Endodermal cell (in vitro differentiated cells): ENCODE data around the gene SEMA5A. TPM values are rescaled to one million over a fixed set of nuclear protein-coding genes. Genes with fewer than 3 reads are reported as not detected.

Source experiments
- DNase-seq: peaks from one replicate; pipeline ENCODE4 v3.0.0-alpha.2; 2017
- H3K27ac ChIP-seq: 2 replicates; pipeline ENCODE4 v1.5.1; 2013; ENCODE audit warnings: mild to moderate bottlenecking, low read depth, low read length, moderate library complexity
- H3K27me3 ChIP-seq: 2 replicates; pipeline ENCODE4 v1.6.1; 2013; ENCODE audit warnings: mild to moderate bottlenecking, low read length, moderate library complexity; ENCODE audit not compliant: insufficient read depth, control insufficient read depth, poor library complexity, severe bottlenecking
- H3K36me3 ChIP-seq: 2 replicates; pipeline ENCODE4 v1.7.0; 2013; ENCODE audit warnings: mild to moderate bottlenecking, low read length, moderate library complexity; ENCODE audit not compliant: control insufficient read depth, insufficient read depth
- H3K4me1 ChIP-seq: one replicate; pipeline ENCODE4 v1.7.0; 2013; ENCODE audit warnings: low read length; ENCODE audit not compliant: control insufficient read depth, insufficient read depth
- H3K4me3 ChIP-seq: 2 replicates; pipeline ENCODE4 v1.5.1; 2013; ENCODE audit warnings: mild to moderate bottlenecking, low read length, moderate library complexity
- H3K9ac ChIP-seq: 2 replicates; pipeline ENCODE4 v1.6.1; 2013; ENCODE audit warnings: mild to moderate bottlenecking, low read length, moderate library complexity; ENCODE audit not compliant: poor library complexity, severe bottlenecking; ENCODE audit errors: extremely low read depth
- H3K9me3 ChIP-seq: 2 replicates; pipeline ENCODE4 v1.6.1; 2013; ENCODE audit warnings: mild to moderate bottlenecking, low read length, moderate library complexity; ENCODE audit not compliant: control insufficient read depth
- H3K27ac Mint-ChIP-seq: 2 replicates; pipeline ENCODE4 v1.8.0; 2020; ENCODE audit warnings: mixed read lengths
- H3K27me3 Mint-ChIP-seq: 2 replicates; pipeline ENCODE4 v1.8.0; 2021; ENCODE audit warnings: mild to moderate bottlenecking, mixed read lengths; ENCODE audit not compliant: insufficient read depth
- H3K36me3 Mint-ChIP-seq: 2 replicates; pipeline ENCODE4 v1.8.0; 2020; ENCODE audit warnings: low read depth, mixed read lengths
- H3K4me1 Mint-ChIP-seq: 2 replicates; pipeline ENCODE4 v1.8.0; 2020; ENCODE audit warnings: mixed read lengths
- H3K4me3 Mint-ChIP-seq: 2 replicates; pipeline ENCODE4 v1.8.0; 2020; ENCODE audit warnings: mild to moderate bottlenecking, moderate library complexity, mixed read lengths
- H3K9me3 Mint-ChIP-seq: 2 replicates; pipeline ENCODE4 v1.8.0; 2020; ENCODE audit warnings: mild to moderate bottlenecking, mixed read lengths
- CTCF ChIP-seq: fragments of 200-600 bp; sonication (generic); conservative IDR thresholded peaks from 2 replicates; pipeline ENCODE4 v1.5.0; 2021; ENCODE audit warnings: antibody characterized with exemption, mild to moderate bottlenecking
- WGBS, 2 experiments: methylation state at CpG; one replicate each; pipeline versions ENCODE4 v1.1.5 to v1.1.7; 2013; ENCODE audit warnings: missing lambda C conversion rate in 2 of 2, mixed read lengths in 1 of 2; ENCODE audit not compliant: insufficient coverage in 1 of 2, insufficient read length in 1 of 2; 5-methylcytosine and 5-hydroxymethylcytosine counted together
- total RNA-seq, 2 donors: library from RNA; stranded (reverse); fragmentation: NEBNext Ultra II Directional in 1 of 2; extraction: Animal tissue kit (Norgen Biotek cat#: 25700) in 1 of 2; gene quantifications; 2 replicates in 1 of 2; 3 replicates in 1 of 2; pipeline ENCODE4 v1.2.1, GENCODE V29; 2021

Gene SEMA5A
- total RNA-seq, 2 donors from 2014 or later = 46.8 to 77.8 TPM

DNA sequence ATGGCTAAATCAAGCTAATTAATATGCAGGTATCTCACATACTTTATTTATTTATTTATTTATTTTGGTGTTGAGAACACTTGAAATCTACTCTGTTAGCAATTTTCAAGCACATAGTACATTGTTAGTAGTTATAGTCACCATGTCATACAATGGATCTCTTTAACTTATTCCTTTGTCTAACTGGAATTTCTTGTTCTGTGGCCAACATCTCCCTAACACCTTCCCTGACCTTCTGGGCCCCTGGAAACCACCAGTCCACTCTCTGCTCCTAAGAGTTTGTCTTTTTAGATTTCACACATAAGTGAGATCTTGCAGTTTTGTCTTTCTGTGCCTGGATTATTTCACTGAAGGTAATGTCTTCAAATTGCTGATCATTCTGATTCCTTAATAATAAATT lies 229.1 kb downstream of the SEMA5A start:
- Mint-ChIP-seq H3K27me3 (no peaks in the 10 kb centered on the region), H3K4me3 (no peak overlapping the region), H3K4me1 (no peaks in the 10 kb centered on the region), H3K36me3 (peaks cover 25% of the 10 kb centered on the region), H3K27ac (no peak overlapping the region), H3K9me3 (no peaks in the 10 kb centered on the region)
- no peak for TF ChIP-seq CTCF
- H3K4me1 ChIP-seq = no peaks in the 10 kb centered on the region
- no peak overlapping the region for H3K4me3 ChIP-seq
- H3K27ac ChIP-seq = no peak overlapping the region
- no peaks in the 10 kb centered on the region for H3K27me3 ChIP-seq
- no peak for DNase-seq
- H3K9ac ChIP-seq = no peak overlapping the region
- H3K9me3 ChIP-seq = no peaks in the 10 kb centered on the region
- peaks cover 71% of the 10 kb centered on the region for H3K36me3 ChIP-seq

DNA sequence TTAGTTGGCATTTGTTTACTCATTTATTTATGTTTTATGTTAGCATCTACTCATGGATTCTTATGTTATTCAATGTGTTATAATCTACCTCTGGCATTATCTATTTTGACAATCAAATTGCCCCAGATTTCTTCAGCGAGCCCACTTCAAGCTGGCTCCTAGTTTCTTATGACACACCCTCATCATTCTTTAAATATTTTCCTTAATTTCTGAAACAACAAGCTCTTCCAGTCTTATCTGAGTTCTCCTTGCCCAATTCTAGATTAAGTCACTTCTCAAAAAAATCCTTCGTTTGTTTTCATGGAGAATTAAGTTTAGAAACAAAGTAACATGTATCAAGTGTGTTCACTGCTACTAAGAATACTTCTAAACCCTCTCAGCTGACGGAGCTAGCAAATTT lies 229.8 kb downstream of the SEMA5A start:
- peaks cover 29% of the 10 kb centered on the region for H3K36me3 Mint-ChIP-seq
- 87 to 95% methylated on average over 2 of the region's 3 CpGs for WGBS, 2 experiments
- no peak overlapping the region for H3K27ac Mint-ChIP-seq
- Histone ChIP-seq H3K4me3 (no peak overlapping the region), H3K9ac (no peak overlapping the region), H3K4me1 (no peaks in the 10 kb centered on the region), H3K27me3 (no peaks in the 10 kb centered on the region), H3K36me3 (peaks cover 68% of the 10 kb centered on the region), H3K9me3 (no peaks in the 10 kb centered on the region), H3K27ac (no peak overlapping the region)
- no peaks in the 10 kb centered on the region for H3K27me3 Mint-ChIP-seq
- no peaks in the 10 kb centered on the region for H3K9me3 Mint-ChIP-seq
- H3K4me1 Mint-ChIP-seq = no peaks in the 10 kb centered on the region
- no peak for DNase-seq
- no peak for TF ChIP-seq CTCF
- H3K4me3 Mint-ChIP-seq = no peak overlapping the region

DNA sequence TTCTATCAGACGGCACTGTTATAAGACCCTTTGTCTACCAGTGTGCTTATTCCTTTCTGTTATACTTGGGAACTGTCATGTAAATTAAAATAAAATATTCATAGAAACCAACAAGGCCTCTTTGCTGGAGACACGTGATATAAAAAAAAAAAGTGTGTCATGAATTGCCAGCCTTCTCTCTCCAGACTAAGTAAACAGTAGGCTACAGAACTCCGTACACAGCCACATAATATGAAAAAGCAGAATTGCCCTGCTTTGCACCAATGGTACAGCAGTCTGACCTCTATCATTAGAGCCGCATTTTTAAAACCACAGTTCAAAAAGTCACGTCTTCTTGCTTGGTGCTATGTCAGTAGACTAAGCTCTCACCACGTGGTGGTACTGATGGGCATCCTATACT lies 231.3 kb downstream of the SEMA5A start:
- H3K4me3 Mint-ChIP-seq = no peak overlapping the region
- Histone ChIP-seq H3K36me3 (peaks cover 61% of the 10 kb centered on the region), H3K9ac (no peak overlapping the region), H3K4me1 (no peaks in the 10 kb centered on the region), H3K4me3 (no peak overlapping the region), H3K9me3 (no peaks in the 10 kb centered on the region), H3K27me3 (no peaks in the 10 kb centered on the region), H3K27ac (no peak overlapping the region)
- no peaks in the 10 kb centered on the region for H3K27me3 Mint-ChIP-seq
- WGBS, 2 experiments = 93 to 94% methylated on average over 3 to 6 of the region's 6 CpGs
- H3K27ac Mint-ChIP-seq = no peak overlapping the region
- no peak for DNase-seq
- H3K36me3 Mint-ChIP-seq = peaks cover 20% of the 10 kb centered on the region
- H3K4me1 Mint-ChIP-seq = no peaks in the 10 kb centered on the region
- TF ChIP-seq CTCF = no peak
- H3K9me3 Mint-ChIP-seq = no peaks in the 10 kb centered on the region
